ENCODE data around the gene GPR162.

Gene GPR162

GRCh38 chr12:6824085-6824775, 2.6 kb downstream of the GPR162 start:
- DNase-seq = no peak

- no peak for DNase-seq
These were observed 3.3 kb downstream of the GPR162 start for GRCh38 chr12:6824901-6825381.

GRCh38 chr12:6825398-6826124, 3.9 kb downstream of the GPR162 start:
- DNase-seq = peak; percentile 92

- DNase-seq = no peak
These were observed 4.6 kb downstream of the GPR162 start for GRCh38 chr12:6826125-6826733.

GRCh38 chr12:6826734-6827436, 5.3 kb downstream of the GPR162 start:
- DNase-seq = no peak

GRCh38 chr12:6827437-6827911, 5.9 kb downstream of the GPR162 start:
- DNase-seq = peak; percentile 55

- no peak for DNase-seq
These were observed 6.6 kb downstream of the GPR162 start, which contains the start of gene P3H3 for GRCh38 chr12:6827982-6828780. P3H3 (plus strand) TSS chr12:6828407; CDS start chr12:6828441, 34 bp downstream.

GRCh38 chr12:6828781-6829535, 7.3 kb downstream of the GPR162 start:
- DNase-seq = peak; percentile 18

GRCh38 chr12:6829536-6830220, 8.1 kb downstream of the GPR162 start:
- no peak for DNase-seq

GRCh38 chr12:6830286-6830890, 8.8 kb downstream of the GPR162 start:
- DNase-seq = no peak

- no peak for DNase-seq
These were observed 9.4 kb downstream of the GPR162 start for GRCh38 chr12:6830999-6831398.

- no peak for DNase-seq
These were observed 9.9 kb downstream of the GPR162 start for GRCh38 chr12:6831450-6831995.

- no peak for DNase-seq
These were observed 10.5 kb downstream of the GPR162 start for GRCh38 chr12:6832125-6832524.

GRCh38 chr12:6833189-6833890, 11.7 kb downstream of the GPR162 start:
- DNase-seq = no peak

- DNase-seq = no peak
These were observed 12.6 kb downstream of the GPR162 start for GRCh38 chr12:6834254-6834653.

- no peak for DNase-seq
These were observed 13.3 kb downstream of the GPR162 start for GRCh38 chr12:6834873-6835272.

GRCh38 chr12:6836851-6837250, 15.2 kb downstream of the GPR162 start:
- no peak for DNase-seq

- no peak for DNase-seq
These were observed 15.9 kb downstream of the GPR162 start for GRCh38 chr12:6837370-6838060.

GRCh38 chr12:6838854-6839253, 17.2 kb downstream of the GPR162 start:
- DNase-seq = no peak

Data from suppressor macrophage treated with lipopolysaccharide for 4 hours (primary cell).